Stimulated activated CD4-positive, alpha-beta T cell treated with anti-CD3 and anti-CD28 coated beads, TNF-alpha, amount 100 ng/mL, for 4 hours (primary cell): Measurements from ENCODE around the gene NCL.
A peak's percentile ranks its signal among the peaks of the same experiment; 100 is the strongest.

Source experiments
- DNase-seq, 3 experiments: peaks; one replicate each; pipeline ENCODE4 v3.0.0-alpha.2; 2020; ENCODE audit warnings: low read depth in 3 of 3

The NCL gene

GRCh38 chr2:231463698-231464575, at the start of gene NCL:
TSS of gene NCL (minus strand) at chr2:231464484. CDS start at chr2:231464353, 131 bp downstream.
- DNase-seq = peak; percentile 76 to 82 (median 81)

GRCh38 chr2:231513746-231514224, 49.5 kb upstream of the NCL start:
- no peak for DNase-seq

GRCh38 chr2:231512222-231512621, 47.9 kb upstream of the NCL start:
- no peak for DNase-seq

GRCh38 chr2:231503766-231504165, 39.5 kb upstream of the NCL start:
- no peak for DNase-seq

- DNase-seq = no peak
Measured at GRCh38 chr2:231502596-231502995, 38.3 kb upstream of the NCL start.

GRCh38 chr2:231497651-231498050, 33.4 kb upstream of the NCL start:
- DNase-seq = no peak

- DNase-seq = no peak
Measured at GRCh38 chr2:231494669-231495068, 30.4 kb upstream of the NCL start.

GRCh38 chr2:231490801-231491200, 26.5 kb upstream of the NCL start:
- no peak for DNase-seq

GRCh38 chr2:231489990-231490389, 25.7 kb upstream of the NCL start:
- no peak for DNase-seq

- DNase-seq = no peak
Measured at GRCh38 chr2:231488331-231488730, 24.0 kb upstream of the NCL start.

GRCh38 chr2:231486851-231487596, 22.7 kb upstream of the NCL start:
- no peak for DNase-seq

- peak in 2 of 3 experiments; percentile 5 to 42 for DNase-seq
Measured at GRCh38 chr2:231483398-231484329, 19.4 kb upstream of the NCL start.

GRCh38 chr2:231482806-231483391, 18.6 kb upstream of the NCL start:
- DNase-seq = peak; percentile 59 to 66 (median 61)

- DNase-seq = no peak
Measured at GRCh38 chr2:231480781-231481180, 16.5 kb upstream of the NCL start.

- DNase-seq = no peak
Measured at GRCh38 chr2:231479455-231479854, 15.2 kb upstream of the NCL start.

GRCh38 chr2:231476920-231477319, 12.6 kb upstream of the NCL start:
- DNase-seq = no peak

- no peak for DNase-seq
Measured at GRCh38 chr2:231475965-231476364, 11.7 kb upstream of the NCL start.

- no peak for DNase-seq
Measured at GRCh38 chr2:231472816-231473215, 8.5 kb upstream of the NCL start.

GRCh38 chr2:231470246-231470900, 6.1 kb upstream of the NCL start:
- DNase-seq = no peak

GRCh38 chr2:231469583-231469950, 5.3 kb upstream of the NCL start:
- no peak for DNase-seq
